BLaER1 treated with 17β-estradiol and CSF1 and Interleukin-3, amounts not matched to agents 10 nM and 100 nM (cell line): ENCODE results near the gene CXCL6.
A peak's percentile ranks its signal among the peaks of the same experiment; 100 is the strongest.

Experiments used
- H3K27ac ChIP-seq, 11 experiments: shearing (Covaris generic); formaldehyde crosslinking; 2 replicates each; pipeline ENCODE4 v1.8.1; 2022
- H3K27me3 ChIP-seq, 11 experiments: shearing (Covaris generic); formaldehyde crosslinking; 2 replicates each; pipeline ENCODE4 v1.8.1; 2022
- H3K36me3 ChIP-seq, 11 experiments: shearing (Covaris generic); formaldehyde crosslinking; 2 replicates each; pipeline ENCODE4 v1.8.1; 2022
- H3K4me1 ChIP-seq, 10 experiments: shearing (Covaris generic); formaldehyde crosslinking; 2 replicates each; pipeline ENCODE4 v1.8.1; 2022
- H3K4me2 ChIP-seq, 11 experiments: shearing (Covaris generic); formaldehyde crosslinking; 2 replicates each; pipeline ENCODE4 v1.8.1; 2022
- H3K4me3 ChIP-seq, 10 experiments: shearing (Covaris generic); formaldehyde crosslinking; 2 replicates each; pipeline ENCODE4 v1.8.1; 2022
- H3K9ac ChIP-seq, 11 experiments: shearing (Covaris generic); formaldehyde crosslinking; 2 replicates each; pipeline ENCODE4 v1.8.1; 2022
- H3K9me3 ChIP-seq, 11 experiments: shearing (Covaris generic); formaldehyde crosslinking; replicated peaks in 1 of 11; 2 replicates each; pipeline ENCODE4 v1.8.1; 2022
- H4K20me1 ChIP-seq, 11 experiments: shearing (Covaris generic); formaldehyde crosslinking; 2 replicates each; pipeline ENCODE4 v1.8.1; 2022
- Cebpa-rat ChIP-seq, 11 experiments: shearing (Covaris generic); IDR thresholded peaks; 2 replicates each; pipeline ENCODE4 v1.8.1; 2022

The CXCL6 gene

GRCh38 chr4:73866246-73866645, 29.8 kb downstream of the CXCL6 start:
- peak overlapping the region in 2 of 11 experiments; percentile 55 to 69; a peak in 3 of 22 replicates for H3K9ac ChIP-seq

GRCh38 chr4:73867783-73868182, 31.3 kb downstream of the CXCL6 start:
- no peak overlapping the region for H3K4me3 ChIP-seq
- no peaks in the 10 kb centered on the region for H3K36me3 ChIP-seq
- H3K27me3 ChIP-seq: no peaks in the 10 kb centered on the region
- TF ChIP-seq Cebpa-rat (IDR thresholded peaks at IDR 0.05): no peak
- H3K4me2 ChIP-seq: peak overlapping the region in 1 of 11 experiments; percentile 1; a peak in 1 of 22 replicates
- peaks cover 0 to 97% (median 12%) of the 10 kb centered on the region in 10 experiments; a peak in 16 of 20 replicates for H3K4me1 ChIP-seq
- peaks cover 0 to 32% (median 10%) of the 10 kb centered on the region in 11 experiments; a peak in 15 of 22 replicates for H3K9me3 ChIP-seq
- no peaks in the 10 kb centered on the region for H4K20me1 ChIP-seq
- H3K9ac ChIP-seq: no peak overlapping the region
- peak overlapping the region in 2 of 11 experiments; percentile 4 to 29; a peak in 4 of 22 replicates for H3K27ac ChIP-seq

More at GRCh38 chr4:73866246-73866645, 29.8 kb downstream of the CXCL6 start:
- Histone ChIP-seq H4K20me1 (no peaks in the 10 kb centered on the region), H3K9me3 (peaks cover 0 to 17% (median 10%) of the 10 kb centered on the region in 11 experiments; a peak in 15 of 22 replicates), H3K27ac (peak overlapping the region in 3 of 11 experiments; percentile 69 to 87 (median 82); a peak in 5 of 22 replicates), H3K4me3 (no peak overlapping the region), H3K36me3 (no peaks in the 10 kb centered on the region), H3K4me2 (peak overlapping the region in 3 of 11 experiments; percentile 41 to 65 (median 51); a peak in 5 of 22 replicates), H3K4me1 (peaks cover 0 to 97% (median 0%) of the 10 kb centered on the region in 10 experiments; a peak in 6 of 20 replicates), H3K27me3 (no peaks in the 10 kb centered on the region)
- TF ChIP-seq Cebpa-rat (IDR thresholded peaks at IDR 0.05): no peak

GRCh38 chr4:73868206-73869129, 32.0 kb downstream of the CXCL6 start:
- H3K36me3 ChIP-seq: no peaks in the 10 kb centered on the region
- H3K9me3 ChIP-seq: peaks cover 0 to 38% (median 10%) of the 10 kb centered on the region in 11 experiments; a peak in 15 of 22 replicates
- no peaks in the 10 kb centered on the region for H4K20me1 ChIP-seq
- H3K4me1 ChIP-seq: peaks cover 0 to 97% (median 18%) of the 10 kb centered on the region in 10 experiments; a peak in 16 of 20 replicates
- H3K4me2 ChIP-seq: peak overlapping the region in 1 of 11 experiments; percentile 1; a peak in 1 of 22 replicates
- H3K4me3 ChIP-seq: no peak overlapping the region
- no peak overlapping the region for H3K9ac ChIP-seq
- no peaks in the 10 kb centered on the region for H3K27me3 ChIP-seq
- TF ChIP-seq Cebpa-rat (IDR thresholded peaks at IDR 0.05): no peak
- H3K27ac ChIP-seq: peak overlapping the region in 3 of 11 experiments; percentile 29 to 86 (median 37); a peak in 6 of 22 replicates

GRCh38 chr4:73869130-73870055, 32.9 kb downstream of the CXCL6 start, which contains the start of gene CXCL1:
TSS of gene CXCL1 (plus strand) at chr4:73869393. CDS start at chr4:73869471, 78 bp downstream.
- H3K36me3 ChIP-seq: 0 out of 22 replicates have a peak, but pooled peaks cover 0 to 4% (median 0%) of the 10 kb centered on the region in 11 experiments
- peak within 1 kb of the TSS in 3 of 11 experiments; percentile 37 to 89 (median 86); a peak in 6 of 22 replicates for H3K27ac ChIP-seq
- 0 out of 22 replicates have a peak within 1 kb of the TSS, but pooled peaks of 1 of the 11 experiments have one; percentile 2 for H3K9ac ChIP-seq
- H3K4me2 ChIP-seq: peak within 1 kb of the TSS in 3 of 11 experiments; percentile 9 to 50 (median 24); a peak in 3 of 22 replicates
- H4K20me1 ChIP-seq: no peaks in the 10 kb centered on the region
- peaks cover 0 to 96% (median 24%) of the 10 kb centered on the region in 10 experiments; a peak in 16 of 20 replicates for H3K4me1 ChIP-seq
- H3K4me3 ChIP-seq: no peak within 1 kb of the TSS
- peaks cover 0 to 47% (median 10%) of the 10 kb centered on the region in 11 experiments; a peak in 15 of 22 replicates for H3K9me3 ChIP-seq
- no peaks in the 10 kb centered on the region for H3K27me3 ChIP-seq
- TF ChIP-seq Cebpa-rat (IDR thresholded peaks at IDR 0.05): no peak

GRCh38 chr4:73870260-73870659, 33.8 kb downstream of the CXCL6 start:
- peaks cover 0 to 96% (median 27%) of the 10 kb centered on the region in 10 experiments; a peak in 16 of 20 replicates for H3K4me1 ChIP-seq
- H3K27me3 ChIP-seq: no peaks in the 10 kb centered on the region
- peak overlapping the region in 3 of 11 experiments; percentile 9 to 50 (median 24); a peak in 3 of 22 replicates for H3K4me2 ChIP-seq
- H3K36me3 ChIP-seq: 0 out of 22 replicates have a peak, but pooled peaks cover 0 to 4% (median 0%) of the 10 kb centered on the region in 11 experiments
- peak overlapping the region in 3 of 11 experiments; percentile 18 to 89 (median 86); a peak in 5 of 22 replicates for H3K27ac ChIP-seq
- 0 out of 22 replicates have a peak overlapping the region, but pooled peaks of 1 of the 11 experiments have one; percentile 2 for H3K9ac ChIP-seq
- H3K9me3 ChIP-seq: peaks cover 0 to 55% (median 10%) of the 10 kb centered on the region in 11 experiments; a peak in 15 of 22 replicates
- H3K4me3 ChIP-seq: no peak overlapping the region
- peak in 2 of 11 experiments; percentile 13 to 40; a peak in 1 of 22 replicates for TF ChIP-seq Cebpa-rat (IDR thresholded peaks at IDR 0.05)
- no peaks in the 10 kb centered on the region for H4K20me1 ChIP-seq

- peaks cover 0 to 60% (median 10%) of the 10 kb centered on the region in 11 experiments; a peak in 15 of 22 replicates for H3K9me3 ChIP-seq
- no peak for TF ChIP-seq Cebpa-rat (IDR thresholded peaks at IDR 0.05)
- no peak overlapping the region for H3K4me3 ChIP-seq
- peaks cover 0 to 97% (median 27%) of the 10 kb centered on the region in 10 experiments; a peak in 16 of 20 replicates for H3K4me1 ChIP-seq
- H3K27ac ChIP-seq: peak overlapping the region in 4 of 11 experiments; percentile 18 to 89 (median 86); a peak in 5 of 22 replicates
- H3K36me3 ChIP-seq: 0 out of 22 replicates have a peak, but pooled peaks cover 0 to 4% (median 0%) of the 10 kb centered on the region in 11 experiments
- H3K9ac ChIP-seq: no peak overlapping the region
- no peaks in the 10 kb centered on the region for H3K27me3 ChIP-seq
- H4K20me1 ChIP-seq: no peaks in the 10 kb centered on the region
- peak overlapping the region in 2 of 11 experiments; percentile 24 to 50; a peak in 2 of 22 replicates for H3K4me2 ChIP-seq
Observed at GRCh38 chr4:73870768-73871167, 34.3 kb downstream of the CXCL6 start.

- Histone ChIP-seq H3K4me3 (no peak overlapping the region), H3K4me1 (peaks cover 0 to 90% (median 27%) of the 10 kb centered on the region in 10 experiments; a peak in 16 of 20 replicates), H3K27me3 (no peaks in the 10 kb centered on the region), H3K27ac (peak overlapping the region in 9 of 11 experiments; percentile 41 to 89 (median 71); a peak in 20 of 22 replicates), H3K4me2 (peak overlapping the region in 8 of 11 experiments; percentile 40 to 71 (median 62); a peak in 13 of 22 replicates), H3K9ac (peak overlapping the region in 2 of 11 experiments; percentile 38 to 63; a peak in 2 of 22 replicates), H3K9me3 (peaks cover 0 to 68% (median 10%) of the 10 kb centered on the region in 11 experiments; a peak in 15 of 22 replicates), H4K20me1 (no peaks in the 10 kb centered on the region), H3K36me3 (0 out of 22 replicates have a peak, but pooled peaks cover 0 to 4% (median 0%) of the 10 kb centered on the region in 11 experiments)
- TF ChIP-seq Cebpa-rat (IDR thresholded peaks at IDR 0.05): no peak
Observed at GRCh38 chr4:73871511-73872310, 35.2 kb downstream of the CXCL6 start.
